Measurements from ENCODE around the gene CHEK2. TPM values are rescaled to one million over a fixed set of nuclear protein-coding genes. Genes with fewer than 3 reads are reported as not detected.

The CHEK2 gene
- polyA plus RNA-seq (3.1 and 3.4 TPM in 2 replicates), polyA minus RNA-seq (1.9 and 5.2 TPM in 2 replicates)

DNA sequence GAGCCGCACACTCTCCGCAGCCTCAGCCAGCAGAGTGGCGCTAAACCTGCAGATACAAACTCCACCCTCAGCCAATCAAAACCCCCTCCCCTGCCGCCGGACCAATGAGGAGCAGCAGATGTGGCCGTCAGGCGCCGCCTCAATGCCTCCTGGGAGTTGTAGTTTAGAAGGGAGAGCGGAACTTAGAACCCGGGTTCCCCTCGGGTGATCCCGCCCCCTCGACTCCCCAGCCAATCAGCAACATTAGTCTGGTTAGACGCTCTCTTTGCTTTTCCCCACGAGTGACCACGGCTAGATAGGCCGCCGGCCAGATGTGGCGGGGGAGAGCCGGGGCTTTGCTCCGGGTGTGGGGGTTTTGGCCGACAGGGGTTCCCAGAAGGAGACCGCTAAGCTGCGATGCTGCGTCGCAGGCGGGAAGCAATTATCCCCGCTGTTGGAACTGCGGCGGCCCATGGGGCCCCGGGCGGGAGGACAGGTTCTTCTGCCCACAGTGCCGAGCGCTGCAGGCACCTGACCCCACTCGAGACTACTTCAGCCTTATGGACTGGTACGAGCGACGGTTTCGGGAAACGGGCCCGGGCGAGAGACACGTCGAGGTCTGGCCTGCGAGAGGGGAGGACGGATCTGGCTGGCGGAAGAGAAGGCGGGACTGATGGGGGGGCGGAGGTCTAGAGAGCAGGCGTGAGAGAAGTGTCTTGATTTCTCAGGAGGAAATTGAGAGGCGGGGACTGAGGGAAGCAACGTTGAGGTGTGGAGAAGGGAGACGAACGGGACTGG is at the start of gene CHEK2, which contains the start of gene HSCB:
CHEK2 (minus strand) TSS at position 36 of the 777 bp plus-strand sequence. CDS start 7,099 bp downstream, outside the sequence.
HSCB (plus strand) TSS at position 255 of the 777 bp plus-strand sequence; CDS start at position 312, 57 bp downstream.
- no peaks in the 10 kb centered on the region for H3K27me3 ChIP-seq (ENCODE audit: insufficient read depth, low read depth, low read length)
- no peaks in the 10 kb centered on the region for H3K79me2 ChIP-seq (replicated peaks; ENCODE audit: insufficient read depth, low read length)
- no peaks in the 10 kb centered on the region for H4K20me1 ChIP-seq (ENCODE audit: insufficient read depth)
- peak within 1 kb of the TSS; percentile 95 for H2AFZ ChIP-seq (ENCODE audit: low read depth, low read length)
- H3K4me2 ChIP-seq (ENCODE audit: low read length), result peak within 1 kb of the TSS; percentile 77
- no peaks in the 10 kb centered on the region for H3K9me2 ChIP-seq (ENCODE audit: insufficient read depth, low read length)
- no peaks in the 10 kb centered on the region for H3F3A ChIP-seq (ENCODE audit: insufficient read depth, low read length, poor library complexity, severe bottlenecking)
- peak within 1 kb of the TSS; percentile 84 for H3K4me3 ChIP-seq (ENCODE audit: low read length)
- TF ChIP-seq MXI1 (conservative IDR thresholded peaks at IDR 0.05; ENCODE audit: poor library complexity, severe bottlenecking) (peak; percentile 91), CTCF (IDR thresholded peaks at IDR 0.05; ENCODE audit: poor library complexity, severe bottlenecking) (peak; percentile 41), RAD21 (conservative IDR thresholded peaks at IDR 0.05) (peak; percentile 57), EP300 (conservative IDR thresholded peaks at IDR 0.05; ENCODE audit: poor library complexity, severe bottlenecking) (peak; percentile 48), POLR2AphosphoS5 (IDR thresholded peaks at IDR 0.05) (peak; percentile 77), REST (IDR thresholded peaks at IDR 0.05; ENCODE audit: borderline replicate concordance) (peak; percentile 76), SMC3 (conservative IDR thresholded peaks at IDR 0.05; ENCODE audit: poor library complexity) (peak; percentile 62), TAF1 (IDR thresholded peaks at IDR 0.05; ENCODE audit: low read depth) (no peak), EZH2 (IDR thresholded peaks at IDR 0.05; ENCODE audit: borderline replicate concordance, insufficient read depth, low read length, poor library complexity, severe bottlenecking) (no peak)
- peak within 1 kb of the TSS; percentile 82 for H3K9ac ChIP-seq (ENCODE audit: low read length)
- peak within 1 kb of the TSS; percentile 81 for H3K27ac ChIP-seq (ENCODE audit: low read length)
- no peaks in the 10 kb centered on the region for H3K36me3 ChIP-seq (ENCODE audit: insufficient read depth, low read length)
- no peaks in the 10 kb centered on the region for H3K9me3 ChIP-seq (ENCODE audit: low read length)

DNA sequence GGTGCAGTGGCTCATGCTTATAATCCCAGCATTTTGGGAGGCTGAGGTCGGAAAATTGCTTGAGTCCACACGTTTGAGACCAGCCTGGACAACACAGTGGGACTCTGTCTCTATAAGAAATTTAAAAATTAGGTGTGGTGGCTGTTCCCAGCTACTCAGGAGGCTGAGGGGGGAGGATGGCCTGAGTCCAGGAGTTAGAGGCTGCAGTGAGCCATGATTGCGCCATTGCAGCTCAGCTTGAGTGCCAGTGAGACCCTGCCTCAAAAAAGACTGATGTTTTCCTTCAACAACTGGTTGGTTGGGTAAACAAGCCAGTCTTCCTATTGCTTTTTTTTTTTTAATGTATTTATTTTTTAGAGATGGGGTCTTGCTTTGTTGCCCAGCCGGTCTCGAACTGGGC is 49.5 kb upstream of the CHEK2 start:
- Histone ChIP-seq H3F3A (ENCODE audit: insufficient read depth, low read length, poor library complexity, severe bottlenecking) (no peaks in the 10 kb centered on the region), H3K9me2 (ENCODE audit: insufficient read depth, low read length) (no peaks in the 10 kb centered on the region), H3K27ac (ENCODE audit: low read length) (no peak overlapping the region), H3K4me2 (ENCODE audit: low read length) (no peak overlapping the region), H3K9ac (ENCODE audit: low read length) (no peak overlapping the region), H3K36me3 (ENCODE audit: insufficient read depth, low read length) (no peaks in the 10 kb centered on the region), H2AFZ (ENCODE audit: low read depth, low read length) (no peak overlapping the region), H3K4me3 (ENCODE audit: low read length) (no peak overlapping the region), H3K27me3 (ENCODE audit: insufficient read depth, low read depth, low read length) (no peaks in the 10 kb centered on the region), H3K79me2 (replicated peaks; ENCODE audit: insufficient read depth, low read length) (no peaks in the 10 kb centered on the region), H3K9me3 (ENCODE audit: low read length) (no peaks in the 10 kb centered on the region), H4K20me1 (ENCODE audit: insufficient read depth) (no peaks in the 10 kb centered on the region)
- TF ChIP-seq SMC3 (conservative IDR thresholded peaks at IDR 0.05; ENCODE audit: poor library complexity) (no peak), RAD21 (conservative IDR thresholded peaks at IDR 0.05) (no peak), REST (IDR thresholded peaks at IDR 0.05; ENCODE audit: borderline replicate concordance) (no peak), MXI1 (conservative IDR thresholded peaks at IDR 0.05; ENCODE audit: poor library complexity, severe bottlenecking) (no peak), EZH2 (IDR thresholded peaks at IDR 0.05; ENCODE audit: borderline replicate concordance, insufficient read depth, low read length, poor library complexity, severe bottlenecking) (no peak), TAF1 (IDR thresholded peaks at IDR 0.05; ENCODE audit: low read depth) (no peak)

Data from neural cell (in vitro differentiated cells).